Keratinocyte (primary cell): ENCODE results near the gene CCDC102A.

Experiments
- CTCF ChIP-seq, 3 experiments: IDR thresholded peaks in 1 of 3; conservative IDR thresholded peaks in 1 of 3; optimal IDR thresholded peaks in 1 of 3; 2 replicates in 2 of 3; 3 replicates in 1 of 3; pipeline versions ENCODE3 to v1.5.1; 2011; ENCODE audit warnings: low read length in 3 of 3, mild to moderate bottlenecking in 3 of 3, moderate library complexity in 2 of 3, control low read depth in 1 of 3, inconsistent platforms in 1 of 3; ENCODE audit not compliant: insufficient read depth in 2 of 3; ENCODE audit errors: extremely low read depth in 1 of 3
- EZH2 ChIP-seq: IDR thresholded peaks from one replicate; pipeline ENCODE4 v1.6.1; 2012; ENCODE audit warnings: inconsistent platforms, mild to moderate bottlenecking, low read length, moderate library complexity

- TF ChIP-seq CTCF (optimal IDR thresholded peaks at IDR 0.05 in 1 of 3, IDR thresholded peaks at IDR 0.05 in 1 of 3, conservative IDR thresholded peaks at IDR 0.05 in 1 of 3; ENCODE audit: extremely low read depth in 1 of 3, insufficient read depth in 2 of 3, low read length in 3 of 3): no peak
- no peak for TF ChIP-seq EZH2
Measured at GRCh38 chr16:57469917-57470470, 66.4 kb downstream of the CCDC102A start.
